ENCODE data around the gene BRD7. TPM values are rescaled to one million over a fixed set of nuclear protein-coding genes. Genes with fewer than 3 reads are reported as not detected.

The BRD7 gene
- total and polyA plus RNA-seq, 4 donors, result 13.3 to 34.3 (median 14.1) TPM

DNA sequence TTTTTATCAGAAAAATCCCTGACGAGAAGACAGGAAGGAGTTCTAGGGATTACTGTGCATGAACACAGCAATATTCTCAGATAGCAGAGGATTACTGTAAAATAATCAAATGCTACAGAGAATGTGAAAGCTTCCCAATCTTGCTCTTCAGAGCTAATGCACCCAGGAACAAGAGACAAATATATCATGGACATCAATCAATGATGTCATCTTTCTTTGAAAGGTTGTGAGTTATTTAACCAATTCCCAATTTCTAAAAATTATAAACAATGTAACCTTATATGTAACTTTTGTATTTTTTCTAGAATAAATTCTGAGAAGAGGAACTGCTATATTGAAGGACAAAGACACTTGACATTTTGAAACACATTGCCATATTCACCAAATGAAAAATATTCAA lies 46.5 kb downstream of the BRD7 start:
- WGBS, result 91% methylated on average over 1 of the region's 1 CpG
- Histone ChIP-seq H3K9ac (ENCODE audit: low read depth in 1 of 2, low read length in 2 of 2) (no peak overlapping the region), H3K27ac (ENCODE audit: low read depth in 1 of 2, low read length in 2 of 2) (no peak overlapping the region), H3K9me3 (ENCODE audit: control insufficient read depth in 4 of 4, low read length in 3 of 4) (no peaks in the 10 kb centered on the region), H3K4me3 (ENCODE audit: low read depth in 1 of 3, low read length in 3 of 3) (no peak overlapping the region), H3K27me3 (ENCODE audit: control insufficient read depth in 4 of 4, insufficient read depth in 4 of 4, low read length in 3 of 4) (no peaks in the 10 kb centered on the region), H3K4me1 (ENCODE audit: control insufficient read depth in 4 of 4, insufficient read depth in 4 of 4, low read length in 3 of 4) (no peaks in the 10 kb centered on the region), H3K36me3 (ENCODE audit: control insufficient read depth in 4 of 4, insufficient read depth in 3 of 4, low read depth in 1 of 4, low read length in 3 of 4) (peaks cover 7 to 60% (median 45%) of the 10 kb centered on the region in 4 donors)
- TF ChIP-seq GABPA (IDR thresholded peaks at IDR 0.05 in 1 of 2, conservative IDR thresholded peaks at IDR 0.05 in 1 of 2) (no peak), HNF4G (IDR thresholded peaks at IDR 0.05) (no peak), YY1 (IDR thresholded peaks at IDR 0.05) (no peak), HNF4A (conservative IDR thresholded peaks at IDR 0.05) (no peak), RAD21 (IDR thresholded peaks at IDR 0.05) (no peak), FOXA1 (IDR thresholded peaks at IDR 0.05) (no peak), FOXA2 (IDR thresholded peaks at IDR 0.05) (no peak), NR2F2 (IDR thresholded peaks at IDR 0.05) (no peak), RXRA (IDR thresholded peaks at IDR 0.05) (no peak)
- TF ChIP-seq, protein P1, sequence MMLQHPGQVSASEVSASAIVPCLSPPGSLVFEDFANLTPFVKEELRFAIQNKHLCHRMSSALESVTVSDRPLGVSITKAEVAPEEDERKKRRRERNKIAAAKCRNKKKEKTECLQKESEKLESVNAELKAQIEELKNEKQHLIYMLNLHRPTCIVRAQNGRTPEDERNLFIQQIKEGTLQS (IDR thresholded peaks at IDR 0.05), result no peak
- TF ChIP-seq, protein P2, sequence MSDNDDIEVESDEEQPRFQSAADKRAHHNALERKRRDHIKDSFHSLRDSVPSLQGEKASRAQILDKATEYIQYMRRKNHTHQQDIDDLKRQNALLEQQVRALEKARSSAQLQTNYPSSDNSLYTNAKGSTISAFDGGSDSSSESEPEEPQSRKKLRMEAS (IDR thresholded peaks at IDR 0.05), result no peak
- DNase-seq (ENCODE audit: low spot score), result no peak

DNA sequence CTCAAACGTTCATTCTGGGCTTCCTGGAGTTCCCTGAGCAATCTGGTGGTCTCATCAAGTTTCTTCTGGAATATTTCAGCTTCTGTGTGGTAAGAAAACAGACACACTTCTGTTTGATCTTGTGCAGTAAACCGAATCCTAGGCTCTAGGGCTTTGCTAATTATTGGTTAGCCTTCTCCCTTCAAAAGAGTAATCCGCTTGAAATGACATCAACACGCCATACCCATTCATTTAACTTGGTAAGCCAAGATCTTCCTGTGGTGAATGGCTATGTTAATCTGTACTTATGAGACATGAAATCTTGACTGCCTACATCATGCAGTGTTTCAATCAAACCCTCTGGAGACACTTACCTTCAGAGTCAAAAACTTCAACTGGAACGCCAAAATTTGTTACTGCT lies 48.5 kb downstream of the BRD7 start:
- H3K4me1 ChIP-seq (ENCODE audit: control insufficient read depth in 4 of 4, insufficient read depth in 4 of 4, low read length in 3 of 4), result no peaks in the 10 kb centered on the region
- H3K27ac ChIP-seq (ENCODE audit: low read depth in 1 of 2, low read length in 2 of 2), result no peak overlapping the region
- no peak for DNase-seq (ENCODE audit: low spot score)
- H3K27me3 ChIP-seq (ENCODE audit: control insufficient read depth in 4 of 4, insufficient read depth in 4 of 4, low read length in 3 of 4), result no peaks in the 10 kb centered on the region
- no peak overlapping the region for H3K4me3 ChIP-seq (ENCODE audit: low read depth in 1 of 3, low read length in 3 of 3)
- TF ChIP-seq EGR1 (IDR thresholded peaks at IDR 0.05; ENCODE audit: low read depth in 2 of 2) (no peak), FOXA1 (IDR thresholded peaks at IDR 0.05) (no peak), TAF1 (conservative IDR thresholded peaks at IDR 0.05) (no peak), YY1 (IDR thresholded peaks at IDR 0.05) (no peak), SP1 (IDR thresholded peaks at IDR 0.05) (no peak)
- TF ChIP-seq, protein P3, sequence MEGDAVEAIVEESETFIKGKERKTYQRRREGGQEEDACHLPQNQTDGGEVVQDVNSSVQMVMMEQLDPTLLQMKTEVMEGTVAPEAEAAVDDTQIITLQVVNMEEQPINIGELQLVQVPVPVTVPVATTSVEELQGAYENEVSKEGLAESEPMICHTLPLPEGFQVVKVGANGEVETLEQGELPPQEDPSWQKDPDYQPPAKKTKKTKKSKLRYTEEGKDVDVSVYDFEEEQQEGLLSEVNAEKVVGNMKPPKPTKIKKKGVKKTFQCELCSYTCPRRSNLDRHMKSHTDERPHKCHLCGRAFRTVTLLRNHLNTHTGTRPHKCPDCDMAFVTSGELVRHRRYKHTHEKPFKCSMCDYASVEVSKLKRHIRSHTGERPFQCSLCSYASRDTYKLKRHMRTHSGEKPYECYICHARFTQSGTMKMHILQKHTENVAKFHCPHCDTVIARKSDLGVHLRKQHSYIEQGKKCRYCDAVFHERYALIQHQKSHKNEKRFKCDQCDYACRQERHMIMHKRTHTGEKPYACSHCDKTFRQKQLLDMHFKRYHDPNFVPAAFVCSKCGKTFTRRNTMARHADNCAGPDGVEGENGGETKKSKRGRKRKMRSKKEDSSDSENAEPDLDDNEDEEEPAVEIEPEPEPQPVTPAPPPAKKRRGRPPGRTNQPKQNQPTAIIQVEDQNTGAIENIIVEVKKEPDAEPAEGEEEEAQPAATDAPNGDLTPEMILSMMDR (IDR thresholded peaks at IDR 0.05; ENCODE audit: low read depth, low read length, missing input control), result no peak
- TF ChIP-seq, protein P2 (IDR thresholded peaks at IDR 0.05), result no peak
- H3K36me3 ChIP-seq (ENCODE audit: control insufficient read depth in 4 of 4, insufficient read depth in 3 of 4, low read depth in 1 of 4, low read length in 3 of 4), result peaks cover 7 to 70% (median 60%) of the 10 kb centered on the region in 4 donors
- no peaks in the 10 kb centered on the region for H3K9me3 ChIP-seq (ENCODE audit: control insufficient read depth in 4 of 4, low read length in 3 of 4)
- WGBS, result 92% methylated on average over 5 of the region's 5 CpGs
- H3K9ac ChIP-seq (ENCODE audit: low read depth in 1 of 2, low read length in 2 of 2), result no peak overlapping the region

DNA sequence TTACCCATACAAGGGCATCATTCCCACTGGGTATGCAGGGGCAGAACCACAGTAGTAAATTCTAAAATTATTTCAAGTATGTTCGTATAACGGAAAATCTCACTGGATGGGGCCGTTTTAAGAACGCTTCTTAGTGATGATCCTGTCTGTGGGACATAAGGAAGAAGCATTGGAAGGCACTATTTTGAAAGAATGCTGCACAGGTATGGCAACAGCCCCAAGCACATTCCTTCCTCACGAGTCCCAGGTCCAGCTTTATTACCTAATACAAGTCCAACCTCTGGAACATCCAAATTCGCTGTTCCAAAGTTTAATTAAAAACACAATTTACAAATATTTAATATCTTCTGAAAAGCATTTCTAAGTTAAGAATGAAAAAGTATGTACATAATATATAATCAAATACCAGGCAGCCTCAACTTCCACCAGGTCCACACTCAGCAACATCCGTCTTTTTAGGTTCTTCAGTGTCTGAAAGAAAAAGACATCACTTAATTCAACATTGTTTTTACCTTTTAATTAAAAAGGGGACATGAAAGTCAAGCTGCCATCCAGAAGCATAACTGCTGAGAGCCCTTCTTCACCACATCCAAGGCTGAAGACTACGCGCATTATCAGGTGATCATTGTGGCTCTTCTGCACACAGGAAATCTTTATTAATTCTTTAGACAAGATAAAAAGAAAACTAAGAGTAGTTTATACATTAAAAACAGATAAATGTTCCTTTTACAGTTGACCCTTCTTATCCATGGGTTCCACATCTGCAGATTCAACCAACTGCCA lies 49.8 kb downstream of the BRD7 start:
- H3K9me3 ChIP-seq (ENCODE audit: control insufficient read depth in 4 of 4, low read length in 3 of 4), result no peaks in the 10 kb centered on the region
- no peak for DNase-seq (ENCODE audit: low spot score)
- no peaks in the 10 kb centered on the region for H3K4me1 ChIP-seq (ENCODE audit: control insufficient read depth in 4 of 4, insufficient read depth in 4 of 4, low read length in 3 of 4)
- H3K4me3 ChIP-seq (ENCODE audit: low read depth in 1 of 3, low read length in 3 of 3), result no peak overlapping the region
- H3K36me3 ChIP-seq (ENCODE audit: control insufficient read depth in 4 of 4, insufficient read depth in 3 of 4, low read depth in 1 of 4, low read length in 3 of 4), result peaks cover 4 to 71% (median 59%) of the 10 kb centered on the region in 4 donors
- H3K9ac ChIP-seq (ENCODE audit: low read depth in 1 of 2, low read length in 2 of 2), result no peak overlapping the region
- H3K27ac ChIP-seq (ENCODE audit: low read depth in 1 of 2, low read length in 2 of 2), result no peak overlapping the region
- TF ChIP-seq EGR1 (IDR thresholded peaks at IDR 0.05; ENCODE audit: low read depth in 2 of 2) (no peak), HNF4G (IDR thresholded peaks at IDR 0.05) (no peak), GABPA (IDR thresholded peaks at IDR 0.05 in 1 of 2, conservative IDR thresholded peaks at IDR 0.05 in 1 of 2) (no peak), NR2F2 (IDR thresholded peaks at IDR 0.05) (no peak), RXRA (IDR thresholded peaks at IDR 0.05) (no peak), SP1 (IDR thresholded peaks at IDR 0.05) (no peak), TAF1 (conservative IDR thresholded peaks at IDR 0.05) (no peak), HNF4A (conservative IDR thresholded peaks at IDR 0.05) (no peak), JUND (IDR thresholded peaks at IDR 0.05) (no peak), RAD21 (IDR thresholded peaks at IDR 0.05) (no peak), YY1 (IDR thresholded peaks at IDR 0.05) (no peak), FOXA2 (IDR thresholded peaks at IDR 0.05) (no peak), FOXA1 (IDR thresholded peaks at IDR 0.05) (no peak)
- TF ChIP-seq, protein P3 (IDR thresholded peaks at IDR 0.05; ENCODE audit: low read depth, low read length, missing input control), result no peak
- TF ChIP-seq, protein P4, sequence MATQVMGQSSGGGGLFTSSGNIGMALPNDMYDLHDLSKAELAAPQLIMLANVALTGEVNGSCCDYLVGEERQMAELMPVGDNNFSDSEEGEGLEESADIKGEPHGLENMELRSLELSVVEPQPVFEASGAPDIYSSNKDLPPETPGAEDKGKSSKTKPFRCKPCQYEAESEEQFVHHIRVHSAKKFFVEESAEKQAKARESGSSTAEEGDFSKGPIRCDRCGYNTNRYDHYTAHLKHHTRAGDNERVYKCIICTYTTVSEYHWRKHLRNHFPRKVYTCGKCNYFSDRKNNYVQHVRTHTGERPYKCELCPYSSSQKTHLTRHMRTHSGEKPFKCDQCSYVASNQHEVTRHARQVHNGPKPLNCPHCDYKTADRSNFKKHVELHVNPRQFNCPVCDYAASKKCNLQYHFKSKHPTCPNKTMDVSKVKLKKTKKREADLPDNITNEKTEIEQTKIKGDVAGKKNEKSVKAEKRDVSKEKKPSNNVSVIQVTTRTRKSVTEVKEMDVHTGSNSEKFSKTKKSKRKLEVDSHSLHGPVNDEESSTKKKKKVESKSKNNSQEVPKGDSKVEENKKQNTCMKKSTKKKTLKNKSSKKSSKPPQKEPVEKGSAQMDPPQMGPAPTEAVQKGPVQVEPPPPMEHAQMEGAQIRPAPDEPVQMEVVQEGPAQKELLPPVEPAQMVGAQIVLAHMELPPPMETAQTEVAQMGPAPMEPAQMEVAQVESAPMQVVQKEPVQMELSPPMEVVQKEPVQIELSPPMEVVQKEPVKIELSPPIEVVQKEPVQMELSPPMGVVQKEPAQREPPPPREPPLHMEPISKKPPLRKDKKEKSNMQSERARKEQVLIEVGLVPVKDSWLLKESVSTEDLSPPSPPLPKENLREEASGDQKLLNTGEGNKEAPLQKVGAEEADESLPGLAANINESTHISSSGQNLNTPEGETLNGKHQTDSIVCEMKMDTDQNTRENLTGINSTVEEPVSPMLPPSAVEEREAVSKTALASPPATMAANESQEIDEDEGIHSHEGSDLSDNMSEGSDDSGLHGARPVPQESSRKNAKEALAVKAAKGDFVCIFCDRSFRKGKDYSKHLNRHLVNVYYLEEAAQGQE (IDR thresholded peaks at IDR 0.05), result no peak
- no peaks in the 10 kb centered on the region for H3K27me3 ChIP-seq (ENCODE audit: control insufficient read depth in 4 of 4, insufficient read depth in 4 of 4, low read length in 3 of 4)
- 91% methylated on average over 9 of the region's 9 CpGs for WGBS

Data from liver (tissue), 9 donors.